ENCODE data around the gene PHLDB2.

Gene PHLDB2

DNA sequence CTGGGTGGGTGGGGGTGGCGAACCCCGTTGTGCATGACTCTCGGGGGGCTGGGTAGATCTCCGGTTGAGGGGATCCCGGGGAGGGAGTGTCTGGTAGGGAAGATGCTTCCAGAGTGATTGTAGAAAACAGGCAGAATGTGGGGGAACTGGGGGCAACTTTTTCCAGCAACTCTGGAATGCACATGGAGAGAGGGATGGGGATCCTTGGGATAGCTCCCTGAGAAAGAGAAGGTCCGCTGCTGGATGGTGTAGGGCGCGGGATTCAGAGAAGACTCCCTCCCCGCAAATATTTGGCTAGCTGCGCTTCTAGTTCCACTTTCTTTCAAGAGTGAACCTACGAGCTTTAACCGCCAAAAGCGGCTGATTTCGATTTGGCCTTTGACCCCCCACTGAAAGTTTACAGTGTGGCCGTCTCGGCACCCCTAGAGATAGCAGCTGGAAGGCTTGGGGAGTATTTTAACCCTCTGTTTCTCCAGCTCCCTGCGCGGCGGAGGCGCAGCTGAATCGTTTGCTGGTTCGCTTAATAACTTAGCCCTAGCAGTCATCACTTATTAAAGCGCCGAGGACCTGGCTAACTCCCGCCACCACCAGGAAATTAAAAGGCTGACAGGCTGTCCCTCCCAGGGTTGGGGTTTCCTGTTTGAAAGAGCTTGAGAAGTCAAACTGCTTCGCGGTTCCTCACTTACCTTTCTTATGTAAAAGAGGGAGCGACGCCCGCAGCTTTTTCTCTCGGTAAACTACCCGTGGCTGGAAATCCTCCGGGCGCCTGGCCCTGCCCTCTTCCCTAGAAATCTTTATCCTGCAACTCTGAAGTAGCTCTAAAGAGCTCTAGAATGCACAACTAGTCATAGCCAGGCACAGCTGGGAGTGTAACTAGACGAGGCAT is 1.2 kb downstream of the PHLDB2 start:
- ATAC-seq = peak; percentile 76
- TF ChIP-seq, protein P1, sequence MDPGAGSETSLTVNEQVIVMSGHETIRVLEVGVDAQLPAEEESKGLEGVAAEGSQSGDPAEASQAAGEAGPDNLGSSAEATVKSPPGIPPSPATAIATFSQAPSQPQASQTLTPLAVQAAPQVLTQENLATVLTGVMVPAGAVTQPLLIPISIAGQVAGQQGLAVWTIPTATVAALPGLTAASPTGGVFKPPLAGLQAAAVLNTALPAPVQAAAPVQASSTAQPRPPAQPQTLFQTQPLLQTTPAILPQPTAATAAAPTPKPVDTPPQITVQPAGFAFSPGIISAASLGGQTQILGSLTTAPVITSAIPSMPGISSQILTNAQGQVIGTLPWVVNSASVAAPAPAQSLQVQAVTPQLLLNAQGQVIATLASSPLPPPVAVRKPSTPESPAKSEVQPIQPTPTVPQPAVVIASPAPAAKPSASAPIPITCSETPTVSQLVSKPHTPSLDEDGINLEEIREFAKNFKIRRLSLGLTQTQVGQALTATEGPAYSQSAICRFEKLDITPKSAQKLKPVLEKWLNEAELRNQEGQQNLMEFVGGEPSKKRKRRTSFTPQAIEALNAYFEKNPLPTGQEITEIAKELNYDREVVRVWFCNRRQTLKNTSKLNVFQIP (CRISPR knock-in tag; IDR thresholded peaks at IDR 0.05; ENCODE audit: borderline replicate concordance, low read depth) = no peak
- TF ChIP-seq ARNTL (CRISPR knock-in tag; IDR thresholded peaks at IDR 0.05; ENCODE audit: borderline replicate concordance, low read depth) (no peak), PPARA (CRISPR knock-in tag; IDR thresholded peaks at IDR 0.05; ENCODE audit: borderline replicate concordance) (no peak), SNAI2 (CRISPR knock-in tag; IDR thresholded peaks at IDR 0.05) (no peak), GLIS3 (CRISPR knock-in tag; IDR thresholded peaks at IDR 0.05) (0 out of 2 replicates have a peak, but pooled peaks have one; percentile 40), ISL1 (CRISPR knock-in tag; IDR thresholded peaks at IDR 0.05) (no peak), ESRRG (CRISPR knock-in tag; IDR thresholded peaks at IDR 0.05) (0 out of 2 replicates have a peak, but pooled peaks have one; percentile 6), OSR1 (CRISPR knock-in tag; IDR thresholded peaks at IDR 0.05) (no peak), ZNF8 (CRISPR knock-in tag; IDR thresholded peaks at IDR 0.05) (peak; percentile 19; the same call in 1 of the 2 replicates), RARB (CRISPR knock-in tag; IDR thresholded peaks at IDR 0.05) (no peak), ZC3H10 (CRISPR knock-in tag; IDR thresholded peaks at IDR 0.05) (no peak), BACH2 (CRISPR knock-in tag; IDR thresholded peaks at IDR 0.05; ENCODE audit: borderline replicate concordance) (no peak), ZFP30 (CRISPR knock-in tag; IDR thresholded peaks at IDR 0.05) (no peak), TOX (CRISPR knock-in tag; IDR thresholded peaks at IDR 0.05; ENCODE audit: borderline replicate concordance) (no peak), ZFP3 (CRISPR knock-in tag; IDR thresholded peaks at IDR 0.05) (no peak), ZNF565 (CRISPR knock-in tag; conservative IDR thresholded peaks at IDR 0.05; ENCODE audit: low read depth) (no peak), ZNF70 (CRISPR knock-in tag; IDR thresholded peaks at IDR 0.05) (no peak), TCF4 (CRISPR knock-in tag; IDR thresholded peaks at IDR 0.05; ENCODE audit: borderline replicate concordance) (no peak), CSDC2 (CRISPR knock-in tag; IDR thresholded peaks at IDR 0.05) (0 out of 2 replicates have a peak, but pooled peaks have one; percentile 48)
- TF ChIP-seq, protein P2, sequence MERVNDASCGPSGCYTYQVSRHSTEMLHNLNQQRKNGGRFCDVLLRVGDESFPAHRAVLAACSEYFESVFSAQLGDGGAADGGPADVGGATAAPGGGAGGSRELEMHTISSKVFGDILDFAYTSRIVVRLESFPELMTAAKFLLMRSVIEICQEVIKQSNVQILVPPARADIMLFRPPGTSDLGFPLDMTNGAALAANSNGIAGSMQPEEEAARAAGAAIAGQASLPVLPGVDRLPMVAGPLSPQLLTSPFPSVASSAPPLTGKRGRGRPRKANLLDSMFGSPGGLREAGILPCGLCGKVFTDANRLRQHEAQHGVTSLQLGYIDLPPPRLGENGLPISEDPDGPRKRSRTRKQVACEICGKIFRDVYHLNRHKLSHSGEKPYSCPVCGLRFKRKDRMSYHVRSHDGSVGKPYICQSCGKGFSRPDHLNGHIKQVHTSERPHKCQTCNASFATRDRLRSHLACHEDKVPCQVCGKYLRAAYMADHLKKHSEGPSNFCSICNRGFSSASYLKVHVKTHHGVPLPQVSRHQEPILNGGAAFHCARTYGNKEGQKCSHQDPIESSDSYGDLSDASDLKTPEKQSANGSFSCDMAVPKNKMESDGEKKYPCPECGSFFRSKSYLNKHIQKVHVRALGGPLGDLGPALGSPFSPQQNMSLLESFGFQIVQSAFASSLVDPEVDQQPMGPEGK (CRISPR knock-in tag; IDR thresholded peaks at IDR 0.05; ENCODE audit: borderline replicate concordance) = no peak
- TF ChIP-seq, protein P3, sequence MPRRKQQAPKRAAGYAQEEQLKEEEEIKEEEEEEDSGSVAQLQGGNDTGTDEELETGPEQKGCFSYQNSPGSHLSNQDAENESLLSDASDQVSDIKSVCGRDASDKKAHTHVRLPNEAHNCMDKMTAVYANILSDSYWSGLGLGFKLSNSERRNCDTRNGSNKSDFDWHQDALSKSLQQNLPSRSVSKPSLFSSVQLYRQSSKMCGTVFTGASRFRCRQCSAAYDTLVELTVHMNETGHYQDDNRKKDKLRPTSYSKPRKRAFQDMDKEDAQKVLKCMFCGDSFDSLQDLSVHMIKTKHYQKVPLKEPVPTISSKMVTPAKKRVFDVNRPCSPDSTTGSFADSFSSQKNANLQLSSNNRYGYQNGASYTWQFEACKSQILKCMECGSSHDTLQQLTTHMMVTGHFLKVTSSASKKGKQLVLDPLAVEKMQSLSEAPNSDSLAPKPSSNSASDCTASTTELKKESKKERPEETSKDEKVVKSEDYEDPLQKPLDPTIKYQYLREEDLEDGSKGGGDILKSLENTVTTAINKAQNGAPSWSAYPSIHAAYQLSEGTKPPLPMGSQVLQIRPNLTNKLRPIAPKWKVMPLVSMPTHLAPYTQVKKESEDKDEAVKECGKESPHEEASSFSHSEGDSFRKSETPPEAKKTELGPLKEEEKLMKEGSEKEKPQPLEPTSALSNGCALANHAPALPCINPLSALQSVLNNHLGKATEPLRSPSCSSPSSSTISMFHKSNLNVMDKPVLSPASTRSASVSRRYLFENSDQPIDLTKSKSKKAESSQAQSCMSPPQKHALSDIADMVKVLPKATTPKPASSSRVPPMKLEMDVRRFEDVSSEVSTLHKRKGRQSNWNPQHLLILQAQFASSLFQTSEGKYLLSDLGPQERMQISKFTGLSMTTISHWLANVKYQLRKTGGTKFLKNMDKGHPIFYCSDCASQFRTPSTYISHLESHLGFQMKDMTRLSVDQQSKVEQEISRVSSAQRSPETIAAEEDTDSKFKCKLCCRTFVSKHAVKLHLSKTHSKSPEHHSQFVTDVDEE (CRISPR knock-in tag; IDR thresholded peaks at IDR 0.05) = no peak
- TF ChIP-seq, protein P4, sequence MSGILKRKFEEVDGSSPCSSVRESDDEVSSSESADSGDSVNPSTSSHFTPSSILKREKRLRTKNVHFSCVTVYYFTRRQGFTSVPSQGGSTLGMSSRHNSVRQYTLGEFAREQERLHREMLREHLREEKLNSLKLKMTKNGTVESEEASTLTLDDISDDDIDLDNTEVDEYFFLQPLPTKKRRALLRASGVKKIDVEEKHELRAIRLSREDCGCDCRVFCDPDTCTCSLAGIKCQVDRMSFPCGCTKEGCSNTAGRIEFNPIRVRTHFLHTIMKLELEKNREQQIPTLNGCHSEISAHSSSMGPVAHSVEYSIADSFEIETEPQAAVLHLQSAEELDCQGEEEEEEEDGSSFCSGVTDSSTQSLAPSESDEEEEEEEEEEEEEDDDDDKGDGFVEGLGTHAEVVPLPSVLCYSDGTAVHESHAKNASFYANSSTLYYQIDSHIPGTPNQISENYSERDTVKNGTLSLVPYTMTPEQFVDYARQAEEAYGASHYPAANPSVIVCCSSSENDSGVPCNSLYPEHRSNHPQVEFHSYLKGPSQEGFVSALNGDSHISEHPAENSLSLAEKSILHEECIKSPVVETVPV (CRISPR knock-in tag; IDR thresholded peaks at IDR 0.05) = 0 out of 2 replicates have a peak, but pooled peaks have one; percentile 15
- TF ChIP-seq, protein P5, sequence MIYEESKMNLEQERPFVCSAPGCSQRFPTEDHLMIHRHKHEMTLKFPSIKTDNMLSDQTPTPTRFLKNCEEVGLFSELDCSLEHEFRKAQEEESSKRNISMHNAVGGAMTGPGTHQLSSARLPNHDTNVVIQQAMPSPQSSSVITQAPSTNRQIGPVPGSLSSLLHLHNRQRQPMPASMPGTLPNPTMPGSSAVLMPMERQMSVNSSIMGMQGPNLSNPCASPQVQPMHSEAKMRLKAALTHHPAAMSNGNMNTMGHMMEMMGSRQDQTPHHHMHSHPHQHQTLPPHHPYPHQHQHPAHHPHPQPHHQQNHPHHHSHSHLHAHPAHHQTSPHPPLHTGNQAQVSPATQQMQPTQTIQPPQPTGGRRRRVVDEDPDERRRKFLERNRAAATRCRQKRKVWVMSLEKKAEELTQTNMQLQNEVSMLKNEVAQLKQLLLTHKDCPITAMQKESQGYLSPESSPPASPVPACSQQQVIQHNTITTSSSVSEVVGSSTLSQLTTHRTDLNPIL (CRISPR knock-in tag; IDR thresholded peaks at IDR 0.05; ENCODE audit: low read depth) = 0 out of 2 replicates have a peak, but pooled peaks have one; percentile 7

DNA sequence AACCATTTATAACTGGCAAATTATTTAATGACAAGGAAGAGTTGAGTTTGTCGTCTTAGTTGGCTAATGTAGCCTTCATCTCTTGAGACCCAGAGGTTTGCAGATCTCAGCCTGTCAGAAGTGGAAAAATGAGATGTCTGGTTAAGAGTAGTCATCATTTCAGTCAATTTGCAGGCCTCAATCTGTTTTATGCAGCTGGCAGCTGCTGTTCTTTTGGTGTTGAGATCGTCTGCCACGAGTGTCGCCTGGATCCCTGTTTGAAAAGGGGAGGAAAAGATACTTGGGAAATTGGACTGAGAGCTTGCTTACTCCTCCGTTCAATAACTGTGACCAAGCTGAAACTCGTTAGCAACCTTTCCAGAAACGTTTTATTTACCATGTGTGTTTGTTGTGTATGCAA is 2.3 kb downstream of the PHLDB2 start:
- ATAC-seq = no peak
- no peak for TF ChIP-seq ZFP30 (CRISPR knock-in tag; IDR thresholded peaks at IDR 0.05)
- TF ChIP-seq, protein P2 (CRISPR knock-in tag; IDR thresholded peaks at IDR 0.05; ENCODE audit: borderline replicate concordance) = no peak
- no peak for TF ChIP-seq ZNF70 (CRISPR knock-in tag; IDR thresholded peaks at IDR 0.05)
- no peak for TF ChIP-seq ISL1 (CRISPR knock-in tag; IDR thresholded peaks at IDR 0.05)
- TF ChIP-seq ARNTL (CRISPR knock-in tag; IDR thresholded peaks at IDR 0.05; ENCODE audit: borderline replicate concordance, low read depth) = no peak
- TF ChIP-seq CSDC2 (CRISPR knock-in tag; IDR thresholded peaks at IDR 0.05) = no peak
- TF ChIP-seq ZFP3 (CRISPR knock-in tag; IDR thresholded peaks at IDR 0.05) = no peak
- no peak for TF ChIP-seq ZC3H10 (CRISPR knock-in tag; IDR thresholded peaks at IDR 0.05)
- TF ChIP-seq ZNF565 (CRISPR knock-in tag; conservative IDR thresholded peaks at IDR 0.05; ENCODE audit: low read depth) = no peak
